SK-N-SH (cell line): ENCODE measurements around the gene USP32. TPM values are rescaled to one million over a fixed set of nuclear protein-coding genes. Genes with fewer than 3 reads are reported as not detected.
A peak's percentile ranks its signal among the peaks of the same experiment; 100 is the strongest.
"Not testable (repeated sequence)": the region's sequence is repeated elsewhere in the genome, so short reads cannot be mapped to it uniquely, and the experiment has no call there.

Experiments
- CTCF ChIA-PET: fragments of 300-600, 350-600 bp; formaldehyde crosslinking; extraction: SDS; loops from one replicate; lab custom pipeline; 2021; lab: Yijun Ruan, JAX
- POLR2A ChIA-PET: fragments of 350-600 bp; sonication (Branson Sonifier 250); formaldehyde crosslinking; extraction: SDS; loops from one replicate; lab custom pipeline; 2020; ENCODE audit warnings: antibody characterized with exemption, inconsistent platforms; lab: Yijun Ruan, JAX
- DNase-seq: peaks from one replicate; pipeline ENCODE4 v3.0.0; 2012
- H2AFZ ChIP-seq: fragments of 200-600 bp; sonication (generic); 2 replicates; pipeline ENCODE4 v1.8.1; 2016; ENCODE audit warnings: antibody characterized with exemption, mild to moderate bottlenecking, low read depth
- H3F3A ChIP-seq: fragments of 200-600 bp; sonication (generic); replicated peaks from 2 replicates; pipeline ENCODE3; 2016; ENCODE audit warnings: antibody characterized with exemption, mild to moderate bottlenecking; ENCODE audit not compliant: insufficient read depth
- H3K27ac ChIP-seq, 2 experiments: fragments of 200-500 bp in 1 of 2; fragments of 200-600 bp in 1 of 2; sonication (Bioruptor generic) in 1 of 2; sonication (generic), shearing (Covaris generic) in 1 of 2; 2 replicates each; pipeline versions ENCODE4 v1.5.1 to v1.6.1; 2014 to 2016; ENCODE audit warnings: low read depth in 2 of 2, inconsistent platforms in 1 of 2, low read length in 1 of 2, mild to moderate bottlenecking in 1 of 2, mixed read lengths in 1 of 2
- H3K27me3 ChIP-seq: fragments of 200-600 bp; sonication (generic), shearing (Covaris generic); 2 replicates; pipeline ENCODE4 v1.6.1; 2016; ENCODE audit warnings: mixed run types; ENCODE audit not compliant: insufficient read depth
- H3K36me3 ChIP-seq, 2 experiments: fragments of 200-500 bp in 1 of 2; fragments of 200-600 bp in 1 of 2; sonication (Bioruptor generic) in 1 of 2; sonication (generic) in 1 of 2; replicated peaks in 1 of 2; 2 replicates each; pipeline versions ENCODE3 to v1.5.1; 2014 to 2016; ENCODE audit warnings: low read length in 1 of 2, mild to moderate bottlenecking in 1 of 2; ENCODE audit not compliant: insufficient read depth in 2 of 2, control insufficient read depth in 1 of 2
- H3K4me1 ChIP-seq, 2 experiments: fragments of 200-500 bp in 1 of 2; fragments of 200-600 bp in 1 of 2; sonication (Bioruptor generic) in 1 of 2; sonication (generic), shearing (Covaris generic) in 1 of 2; 2 replicates each; pipeline versions ENCODE4 v1.5.1 to v1.6.1; 2014 to 2016; ENCODE audit warnings: low read depth in 1 of 2, low read length in 1 of 2, mixed run types in 1 of 2; ENCODE audit not compliant: insufficient read depth in 2 of 2, control insufficient read depth in 1 of 2
- H3K4me2 ChIP-seq: fragments of 200-600 bp; sonication (generic), shearing (Covaris generic); 2 replicates; pipeline ENCODE4 v1.6.1; 2017; ENCODE audit warnings: mixed run types
- H3K4me3 ChIP-seq, 2 experiments: fragments of 200-500 bp in 1 of 2; fragments of 200-600 bp in 1 of 2; sonication (Bioruptor generic) in 1 of 2; sonication (generic), shearing (Covaris generic) in 1 of 2; 2 replicates each; pipeline versions ENCODE4 v1.5.1 to v1.8.1; 2014 to 2016; ENCODE audit warnings: low read depth in 2 of 2, inconsistent platforms in 1 of 2, low read length in 1 of 2, mild to moderate bottlenecking in 1 of 2, mixed read lengths in 1 of 2, moderate library complexity in 1 of 2
- H3K79me2 ChIP-seq: fragments of 200-600 bp; sonication (generic); 2 replicates; pipeline ENCODE4 v1.8.1; 2017; ENCODE audit warnings: mild to moderate bottlenecking; ENCODE audit not compliant: insufficient read depth
- H3K9ac ChIP-seq: fragments of 200-600 bp; sonication (generic); 2 replicates; pipeline ENCODE4 v1.6.1; 2017; ENCODE audit warnings: mixed run types
- H3K9me2 ChIP-seq: fragments of 200-600 bp; sonication (generic); 2 replicates; pipeline ENCODE4 v1.6.1; 2017; ENCODE audit warnings: mixed run types
- H3K9me3 ChIP-seq: fragments of 200-600 bp; sonication (generic); 2 replicates; pipeline ENCODE4 v1.6.1; 2017; ENCODE audit warnings: mixed run types, mild to moderate bottlenecking, moderate library complexity
- H4K20me1 ChIP-seq: fragments of 200-600 bp; sonication (generic); 2 replicates; pipeline ENCODE4 v1.6.1; 2017; ENCODE audit warnings: mild to moderate bottlenecking, mixed run types; ENCODE audit not compliant: insufficient read depth
- CHD2 ChIP-seq: fragments of 150-350 bp; IDR thresholded peaks from 2 replicates; pipeline ENCODE4 v1.6.1; 2018; ENCODE audit warnings: low read length; ENCODE audit not compliant: partially characterized antibody
- ELF1 ChIP-seq: IDR thresholded peaks from 2 replicates; pipeline ENCODE4 v1.4.0; 2012
- EP300 ChIP-seq, 2 experiments: IDR thresholded peaks; 2 replicates each; pipeline versions ENCODE4 v1.4.0 to v1.6.1; 2012; ENCODE audit warnings: borderline replicate concordance in 1 of 2, low read depth in 1 of 2, low read length in 1 of 2
- EZH2phosphoT487 ChIP-seq: fragments of 200-600 bp; sonication (generic); IDR thresholded peaks from 2 replicates; pipeline ENCODE4 v1.6.1; 2017; ENCODE audit warnings: low read depth, mixed run types, mild to moderate bottlenecking, antibody characterized with exemption, moderate library complexity, borderline replicate concordance
- FOSL2 ChIP-seq: IDR thresholded peaks from 2 replicates; pipeline ENCODE4 v1.4.0; 2012; ENCODE audit warnings: low read depth, mild to moderate bottlenecking, moderate library complexity, borderline replicate concordance
- FOXM1 ChIP-seq: IDR thresholded peaks from 2 replicates; pipeline ENCODE4 v1.4.0; 2012; ENCODE audit warnings: low read depth, mild to moderate bottlenecking
- GABPA ChIP-seq: IDR thresholded peaks from 2 replicates; pipeline ENCODE4 v1.4.0; 2012; ENCODE audit warnings: low read depth, mild to moderate bottlenecking
- GATA2 ChIP-seq: sonication (generic); formaldehyde crosslinking; IDR thresholded peaks from 2 replicates; pipeline ENCODE4 v1.5.0; 2020; ENCODE audit warnings: mild to moderate bottlenecking, missing genetic modification reagents
- MEF2A ChIP-seq: IDR thresholded peaks from 2 replicates; pipeline ENCODE4 v1.4.0; 2012; ENCODE audit warnings: low read depth, borderline replicate concordance
- PBX3 ChIP-seq: IDR thresholded peaks from 2 replicates; pipeline ENCODE4; 2012
- RAD21 ChIP-seq: IDR thresholded peaks from 2 replicates; pipeline ENCODE4 v1.6.1; 2012; ENCODE audit warnings: mild to moderate bottlenecking, low read length
- RCOR1 ChIP-seq: fragments of 150-350 bp; IDR thresholded peaks from 2 replicates; pipeline ENCODE4 v1.6.1; 2017; ENCODE audit warnings: antibody characterized with exemption, low read length
- RXRA ChIP-seq: IDR thresholded peaks from 2 replicates; pipeline ENCODE4 v1.4.0; 2012; ENCODE audit warnings: low read depth, mild to moderate bottlenecking, borderline replicate concordance
- SIN3A ChIP-seq: IDR thresholded peaks from 2 replicates; pipeline ENCODE4 v1.6.1; 2012; ENCODE audit warnings: low read depth, mild to moderate bottlenecking, low read length, moderate library complexity, borderline replicate concordance
- TEAD4 ChIP-seq: IDR thresholded peaks from 2 replicates; pipeline ENCODE4 v1.4.0; 2012; ENCODE audit warnings: mild to moderate bottlenecking, borderline replicate concordance; ENCODE audit not compliant: insufficient read depth
- USF1 ChIP-seq: IDR thresholded peaks from 2 replicates; pipeline ENCODE4 v1.4.0; 2012; ENCODE audit warnings: low read depth, borderline replicate concordance
- WGBS: methylation state at CpG from one replicate; pipeline ENCODE4 v1.1.6; 2017; ENCODE audit warnings: low lambda C conversion rate; 5-methylcytosine and 5-hydroxymethylcytosine counted together
- polyA plus RNA-seq, 3 experiments: library from polyadenylated mRNA; depleted of rRNA; stranded (reverse); fragments of >200 nt; gene quantifications; 2 replicates each; pipeline ENCODE4 v1.2.3, GENCODE V29; 2012

The USP32 gene
- polyA plus RNA-seq, 1 of the 3 experiments (the other 2 are of a cell fraction), result 25.6 TPM

GRCh38 chr17:60193032-60193431 is 198.9 kb downstream of the USP32 start:
- H3K4me3 ChIP-seq, H3K9me2 ChIP-seq, H4K20me1 ChIP-seq, H2AFZ ChIP-seq, H3K9ac ChIP-seq, H3K27ac ChIP-seq, H3K4me1 ChIP-seq, H3K27me3 ChIP-seq, H3F3A ChIP-seq, H3K79me2 ChIP-seq, H3K9me3 ChIP-seq, POLR2A ChIA-PET, DNase-seq, H3K4me2 ChIP-seq: not testable (repeated sequence)
- peaks cover 41 to 75% of the 10 kb centered on the region in 2 experiments for H3K36me3 ChIP-seq
- CTCF ChIA-PET, result interaction anchor here (1.1 to 2.1 kb wide), 4 partner anchors 13 to 61 kb away, joined by 3 to 12 read pairs (median 4); no protein-coding TSS in a partner anchor
- peak; percentile 73; the same call in 1 of the 2 replicates for TF ChIP-seq RCOR1
- peak; percentile 44 for TF ChIP-seq CHD2
- TF ChIP-seq EP300 (IDR thresholded peaks at IDR 0.05; ENCODE audit: borderline replicate concordance in 1 of 2, low read depth in 1 of 2, low read length in 1 of 2), result peak in 1 of 2 experiments; percentile 41; a peak in 1 of 4 replicates
- peak; percentile 84 for TF ChIP-seq GATA2
- 63% methylated on average over 3 of the region's 3 CpGs for WGBS

- H3K27me3 ChIP-seq, H3K9me3 ChIP-seq, H3K4me3 ChIP-seq, POLR2A ChIA-PET, H3K9ac ChIP-seq, H3K4me2 ChIP-seq, H3K79me2 ChIP-seq, H4K20me1 ChIP-seq, H3K27ac ChIP-seq, DNase-seq, H2AFZ ChIP-seq, H3K9me2 ChIP-seq: not testable (repeated sequence)
- CTCF ChIA-PET, result interaction anchor here (1.1 kb wide), 1 partner anchor 9 kb away, joined by 3 read pairs; no protein-coding TSS in a partner anchor
- Histone ChIP-seq H3K4me1 (peaks cover 5 to 20% of the 10 kb centered on the region in 2 experiments), H3K36me3 (peaks cover 41 to 56% of the 10 kb centered on the region in 2 experiments), H3F3A (peaks cover 20% of the 10 kb centered on the region)
- 96% methylated on average over 4 of the region's 4 CpGs for WGBS
These were observed 201.9 kb downstream of the USP32 start for GRCh38 chr17:60190032-60190431.

- CTCF ChIA-PET, result no interaction called here
- H2AFZ ChIP-seq, result no peak overlapping the region
- WGBS, result 96% methylated on average over 4 of the region's 4 CpGs
- POLR2A ChIA-PET, result no interaction called here
- TF ChIP-seq MEF2A, result no peak
- no peak for TF ChIP-seq PBX3
- TF ChIP-seq EZH2phosphoT487, result no peak
- TF ChIP-seq FOSL2, result no peak
- no peak for TF ChIP-seq ELF1
- no peak for TF ChIP-seq FOXM1
- TF ChIP-seq RXRA, result no peak
- TF ChIP-seq RAD21, result no peak
- no peak for TF ChIP-seq RCOR1
- no peak for TF ChIP-seq GABPA
- TF ChIP-seq SIN3A, result no peak
- no peak for TF ChIP-seq TEAD4
- TF ChIP-seq USF1, result no peak
- TF ChIP-seq, all 33 proteins: peak for 0
- H3K9ac ChIP-seq, result no peak overlapping the region
- H3K9me3 ChIP-seq, result no peaks in the 10 kb centered on the region
- H3K4me3 ChIP-seq, result no peak overlapping the region
- H4K20me1 ChIP-seq, result no peaks in the 10 kb centered on the region
- no peak overlapping the region for H3K27ac ChIP-seq
- no peaks in the 10 kb centered on the region for H3K27me3 ChIP-seq
- H3K36me3 ChIP-seq, result peaks cover 41 to 59% of the 10 kb centered on the region in 2 experiments
- no peak overlapping the region for H3K4me2 ChIP-seq
- H3K9me2 ChIP-seq, result no peaks in the 10 kb centered on the region
- H3K79me2 ChIP-seq, result no peaks in the 10 kb centered on the region
- peaks cover 20% of the 10 kb centered on the region for H3F3A ChIP-seq
- no peak for DNase-seq
- H3K4me1 ChIP-seq, result peaks cover 3 to 20% of the 10 kb centered on the region in 2 experiments
These were observed 203.2 kb downstream of the USP32 start for GRCh38 chr17:60188759-60189158.
